GM10266 (cell line): ENCODE results near the gene GJA4.
"Not testable (repeated sequence)": the region's sequence is repeated elsewhere in the genome, so short reads cannot be mapped to it uniquely, and the experiment has no call there.

Source experiments
- DNase-seq: peaks from one replicate; pipeline ENCODE4 v3.0.0; 2012; ENCODE audit errors: extremely low spot score
- TF ChIP-seq, protein P1 (sequence below): IDR thresholded peaks from 2 replicates; pipeline ENCODE4 v1.5.1; 2012; ENCODE audit warnings: mild to moderate bottlenecking, low read depth; ENCODE audit not compliant: control insufficient read depth, insufficient read depth; ENCODE audit errors: missing control alignments

GJA4 gene

DNA sequence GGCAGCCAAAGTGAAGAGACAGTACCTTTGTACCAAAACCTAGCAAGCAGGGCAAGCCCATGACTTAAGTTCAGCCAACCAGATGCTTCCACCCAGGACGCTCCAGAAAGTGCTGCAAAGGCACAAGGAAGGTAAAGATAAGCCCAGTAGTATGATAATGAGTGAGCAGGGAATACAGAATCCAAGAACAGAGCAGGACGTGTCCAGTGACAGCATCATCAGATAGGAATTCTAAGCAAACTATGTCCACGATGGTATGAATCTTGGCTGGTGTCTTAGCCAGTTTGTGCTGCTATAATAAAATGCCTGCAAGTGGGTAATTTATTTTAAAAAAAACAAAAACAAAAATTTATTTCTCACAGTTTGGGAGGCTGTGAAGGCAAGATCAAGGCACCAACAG lies 13.6 kb downstream of the GJA4 start:
- no peak for DNase-seq
- TF ChIP-seq, protein P1, sequence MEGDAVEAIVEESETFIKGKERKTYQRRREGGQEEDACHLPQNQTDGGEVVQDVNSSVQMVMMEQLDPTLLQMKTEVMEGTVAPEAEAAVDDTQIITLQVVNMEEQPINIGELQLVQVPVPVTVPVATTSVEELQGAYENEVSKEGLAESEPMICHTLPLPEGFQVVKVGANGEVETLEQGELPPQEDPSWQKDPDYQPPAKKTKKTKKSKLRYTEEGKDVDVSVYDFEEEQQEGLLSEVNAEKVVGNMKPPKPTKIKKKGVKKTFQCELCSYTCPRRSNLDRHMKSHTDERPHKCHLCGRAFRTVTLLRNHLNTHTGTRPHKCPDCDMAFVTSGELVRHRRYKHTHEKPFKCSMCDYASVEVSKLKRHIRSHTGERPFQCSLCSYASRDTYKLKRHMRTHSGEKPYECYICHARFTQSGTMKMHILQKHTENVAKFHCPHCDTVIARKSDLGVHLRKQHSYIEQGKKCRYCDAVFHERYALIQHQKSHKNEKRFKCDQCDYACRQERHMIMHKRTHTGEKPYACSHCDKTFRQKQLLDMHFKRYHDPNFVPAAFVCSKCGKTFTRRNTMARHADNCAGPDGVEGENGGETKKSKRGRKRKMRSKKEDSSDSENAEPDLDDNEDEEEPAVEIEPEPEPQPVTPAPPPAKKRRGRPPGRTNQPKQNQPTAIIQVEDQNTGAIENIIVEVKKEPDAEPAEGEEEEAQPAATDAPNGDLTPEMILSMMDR = no peak

DNA sequence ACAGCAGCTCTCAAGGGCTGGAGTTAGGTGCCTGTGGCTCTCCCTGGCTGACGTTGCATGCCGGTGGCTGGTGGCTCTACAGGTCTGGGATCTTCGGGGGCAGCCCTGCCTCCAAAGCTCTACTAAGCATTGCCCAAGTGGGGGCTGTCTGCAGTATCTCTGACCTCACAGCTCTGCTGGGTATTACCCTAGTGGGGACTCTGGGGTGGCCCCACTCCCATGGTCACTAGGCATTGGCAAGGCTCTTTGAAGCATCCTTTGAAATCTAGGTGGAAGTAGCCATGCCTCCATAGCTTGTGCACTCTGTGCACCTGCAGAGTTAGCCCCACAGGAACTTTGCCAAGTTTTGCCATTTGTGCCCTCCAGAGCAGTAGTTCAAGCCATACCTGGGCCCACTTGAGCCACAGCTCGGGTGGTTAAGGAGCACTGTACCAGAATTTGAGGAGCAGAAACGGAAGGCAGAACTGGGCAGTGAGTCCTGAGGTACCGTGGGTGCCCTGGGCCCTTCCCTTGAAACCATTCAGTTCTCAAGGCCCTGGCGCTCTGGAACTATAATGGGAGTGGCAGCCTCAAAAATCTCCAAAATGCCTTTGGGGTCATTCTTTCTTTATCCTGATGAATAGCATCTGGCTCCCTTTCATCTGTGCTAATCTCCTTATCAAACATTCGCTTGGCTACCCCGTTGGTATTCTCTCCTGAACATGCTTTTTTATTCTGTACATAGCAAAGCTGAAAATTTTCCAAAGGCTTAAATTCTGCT lies 15.4 kb downstream of the GJA4 start:
- no peak for DNase-seq

DNA sequence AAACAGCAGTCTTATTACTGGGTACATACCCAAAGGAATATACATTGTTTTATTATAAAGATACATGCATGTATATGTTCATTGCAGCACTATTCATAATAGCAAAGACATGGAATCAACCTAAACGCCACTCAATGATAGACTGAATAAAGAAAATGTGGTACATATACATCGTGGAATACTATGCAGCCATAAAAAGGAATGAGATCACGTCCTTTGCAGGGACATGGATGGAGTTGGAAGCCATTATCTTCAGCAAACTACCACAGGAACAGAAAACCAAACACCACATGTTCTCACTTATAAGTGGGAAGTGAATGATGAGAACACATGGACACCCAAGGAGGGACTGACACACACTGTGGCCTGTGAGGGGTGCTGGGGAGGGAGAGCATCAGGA lies 18.0 kb downstream of the GJA4 start:
- DNase-seq = not testable (repeated sequence)

More for the DNA sequence above, 15.4 kb downstream of the GJA4 start:
- TF ChIP-seq, protein P1 = no peak

DNA sequence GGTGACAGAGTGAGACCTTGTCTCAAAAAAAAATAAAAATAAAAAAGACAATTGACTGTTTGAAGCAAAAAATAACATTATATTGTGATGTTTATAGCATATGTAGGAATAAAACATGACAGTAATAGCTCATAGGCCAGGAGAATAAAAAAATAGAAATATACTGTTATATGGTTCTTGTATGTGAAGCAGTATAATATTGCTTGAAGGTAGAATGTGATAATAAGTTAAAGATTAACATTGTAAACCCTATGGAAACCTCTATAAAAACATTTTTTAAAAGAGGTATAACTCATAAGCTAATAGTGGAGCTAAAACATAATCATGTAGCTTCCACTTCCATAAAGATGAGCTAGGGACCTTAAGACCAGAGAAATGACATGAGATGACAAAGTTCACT lies 23.5 kb downstream of the GJA4 start:
- TF ChIP-seq, protein P1 = no peak
- DNase-seq = no peak

DNA sequence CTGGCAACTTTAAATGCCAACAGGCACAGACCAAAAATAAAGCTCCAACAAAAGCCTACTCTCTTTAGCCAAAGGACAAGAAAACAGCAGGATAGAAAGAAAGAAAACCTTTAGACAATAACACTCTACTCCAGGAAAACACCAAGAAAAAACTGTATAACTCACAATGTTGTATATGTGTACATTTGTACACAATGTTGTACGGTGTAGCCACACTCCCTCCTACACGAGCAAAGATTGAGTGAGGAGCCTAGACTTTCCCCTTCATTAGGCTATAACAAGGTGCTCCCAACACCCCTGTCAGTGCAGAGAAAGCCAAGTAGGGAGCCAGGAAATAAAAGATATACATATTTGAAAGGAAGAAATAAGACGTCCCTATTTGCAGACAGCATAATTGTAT lies 24.0 kb downstream of the GJA4 start:
- no peak for DNase-seq
- TF ChIP-seq, protein P1 = no peak

DNA sequence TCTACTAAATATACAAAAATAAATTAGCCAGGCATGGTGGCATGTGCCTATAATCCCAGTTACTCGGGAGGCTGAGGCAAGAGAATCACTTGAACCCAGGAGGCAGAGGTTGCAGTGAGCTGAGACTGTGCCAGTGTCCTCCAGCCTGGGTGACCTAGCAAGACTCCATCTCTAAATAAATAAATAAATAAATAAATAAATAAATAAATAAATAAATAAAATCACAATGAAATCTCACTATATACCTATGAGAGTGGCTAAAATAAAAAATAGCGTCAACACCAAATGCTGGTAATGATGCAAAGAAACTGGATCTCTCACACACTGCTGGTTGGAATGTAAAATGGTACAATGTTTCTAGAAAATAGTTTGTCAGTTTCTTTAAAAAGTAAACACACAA lies 26.1 kb downstream of the GJA4 start:
- not testable (repeated sequence) for DNase-seq

DNA sequence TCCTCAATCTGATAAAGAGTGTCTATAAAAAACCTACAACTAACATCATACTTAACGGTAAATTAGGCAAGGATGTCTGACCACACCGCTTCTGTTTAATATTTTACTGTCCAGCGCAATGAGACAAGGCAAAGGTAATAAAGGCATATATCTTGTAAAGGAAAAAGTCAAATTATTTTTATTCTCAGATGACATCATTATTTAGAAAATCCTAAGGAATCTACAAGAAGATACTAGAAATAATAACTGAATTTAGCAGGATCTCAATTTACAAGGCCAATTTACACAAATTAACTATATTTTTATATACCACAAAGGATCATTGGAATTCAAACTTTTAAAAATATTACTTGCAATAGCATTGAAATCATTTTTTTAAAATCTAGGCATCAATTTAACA lies 29.4 kb downstream of the GJA4 start:
- TF ChIP-seq, protein P1 = no peak
- DNase-seq = no peak

DNA sequence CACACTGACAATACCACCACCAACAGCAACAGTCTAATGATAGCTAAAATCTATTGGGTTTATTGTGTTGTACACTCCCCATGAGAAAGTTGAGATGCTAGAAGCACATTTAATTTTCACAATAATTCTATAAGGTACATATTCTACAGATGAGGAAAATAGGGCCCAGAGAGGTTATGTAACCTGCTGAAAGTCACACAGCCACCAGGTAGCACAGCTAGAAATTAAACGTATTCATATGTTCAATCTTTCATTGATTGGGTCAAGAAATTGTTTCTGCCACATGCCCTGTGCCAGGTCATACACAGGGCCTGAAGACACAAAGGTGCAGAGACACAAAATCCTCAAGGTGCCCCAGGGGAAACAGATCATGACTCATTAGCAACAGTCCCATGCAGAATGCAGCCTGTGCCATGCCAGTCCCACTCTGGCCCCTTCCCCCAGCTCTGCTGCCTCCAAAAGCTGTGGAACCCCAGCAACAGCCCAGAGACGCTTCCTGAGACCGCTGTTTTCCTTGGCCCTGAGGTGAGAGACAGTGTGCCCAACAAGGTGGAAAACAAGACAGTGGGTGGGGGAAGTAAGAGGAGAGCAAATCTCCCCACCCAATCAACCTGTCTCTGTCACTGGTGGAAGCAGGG lies 32.1 kb downstream of the GJA4 start:
- TF ChIP-seq, protein P1 = no peak
- no peak for DNase-seq
